IPS DF 19.7 (cell line): Measurements from ENCODE around the gene TMX2.
"Not testable (repeated sequence)": the region's sequence is repeated elsewhere in the genome, so short reads cannot be mapped to it uniquely, and the experiment has no call there.

Experiments used
- DNase-seq: peaks from one replicate; pipeline ENCODE4 v3.0.0-alpha.2; 2013; ENCODE audit warnings: low read depth, low spot score

TMX2 gene

GRCh38 chr11:57713835-57714234, 1.4 kb downstream of the TMX2 start:
- no peak for DNase-seq

GRCh38 chr11:57716726-57717125, 4.3 kb downstream of the TMX2 start:
- DNase-seq, result not testable (repeated sequence)

- no peak for DNase-seq
Measured at GRCh38 chr11:57727185-57727584, 14.8 kb downstream of the TMX2 start.

- no peak for DNase-seq
Measured at GRCh38 chr11:57728829-57729228, 16.4 kb downstream of the TMX2 start.

GRCh38 chr11:57729479-57729878, 17.1 kb downstream of the TMX2 start:
- DNase-seq, result no peak

GRCh38 chr11:57732661-57733060, 20.3 kb downstream of the TMX2 start:
- no peak for DNase-seq

- no peak for DNase-seq
Measured at GRCh38 chr11:57735619-57736298, 23.4 kb downstream of the TMX2 start.

GRCh38 chr11:57741132-57742086, 29.0 kb downstream of the TMX2 start, which contains the start of gene SELENOH:
Gene SELENOH (plus strand): TSS chr11:57741491. CDS start chr11:57741596, 105 bp downstream.
- peak; percentile 95 for DNase-seq

- no peak for DNase-seq
Measured at GRCh38 chr11:57742087-57742452, 29.7 kb downstream of the TMX2 start.

- no peak for DNase-seq
Measured at GRCh38 chr11:57744357-57744756, 32.0 kb downstream of the TMX2 start.

GRCh38 chr11:57745206-57745605, 32.8 kb downstream of the TMX2 start:
- DNase-seq, result no peak

- no peak for DNase-seq
Measured at GRCh38 chr11:57746920-57747319, 34.5 kb downstream of the TMX2 start.

GRCh38 chr11:57751176-57751575, 38.8 kb downstream of the TMX2 start:
- DNase-seq, result no peak

GRCh38 chr11:57751676-57752253, 39.4 kb downstream of the TMX2 start, which contains the start of gene BTBD18:
Gene BTBD18 (minus strand): TSS chr11:57751819. CDS start chr11:57751188, 631 bp downstream.
- no peak for DNase-seq

- no peak for DNase-seq
Measured at GRCh38 chr11:57752954-57753353, 40.6 kb downstream of the TMX2 start.

- DNase-seq, result no peak
Measured at GRCh38 chr11:57758174-57758573, 45.8 kb downstream of the TMX2 start.

- DNase-seq, result peak; percentile 91
Measured at GRCh38 chr11:57761301-57762234, 49.2 kb downstream of the TMX2 start, which contains the start of gene CTNND1. Gene CTNND1 (plus strand): TSS chr11:57761802. CDS start chr11:57791479, 29,677 bp downstream.

GRCh38 chr11:57762235-57762861, 50.0 kb downstream of the TMX2 start:
- no peak for DNase-seq

- no peak for DNase-seq
Measured at GRCh38 chr11:57763568-57763967, 51.2 kb downstream of the TMX2 start.

- no peak for DNase-seq
Measured at GRCh38 chr11:57764021-57764420, 51.6 kb downstream of the TMX2 start.

GRCh38 chr11:57764566-57764965, 52.2 kb downstream of the TMX2 start:
- no peak for DNase-seq
